Spinal cord (tissue), 10 donors: ENCODE data around the gene IREB2. TPM values are rescaled to one million over a fixed set of nuclear protein-coding genes. Genes with fewer than 3 reads are reported as not detected.

Experiments
- DNase-seq, 6 donors: peaks; one replicate each; pipeline versions ENCODE4 v3.0.0 to v3.0.0-alpha.2; 2013 to 2015; ENCODE audit warnings: low spot score in 6 of 6, low read depth in 4 of 6
- H3K27ac ChIP-seq: one replicate; pipeline ENCODE4 v1.5.1; 2013; ENCODE audit warnings: low read depth, low read length, control low read depth
- H3K27me3 ChIP-seq: one replicate; pipeline ENCODE4 v1.6.1; 2013; ENCODE audit warnings: low read length; ENCODE audit not compliant: control insufficient read depth, insufficient read depth
- H3K36me3 ChIP-seq: one replicate; pipeline ENCODE4 v1.6.1; 2013; ENCODE audit warnings: low read length; ENCODE audit not compliant: control insufficient read depth, insufficient read depth
- H3K4me1 ChIP-seq: one replicate; pipeline ENCODE4 v1.6.1; 2013; ENCODE audit warnings: low read length; ENCODE audit not compliant: control insufficient read depth, insufficient read depth
- H3K4me3 ChIP-seq: one replicate; pipeline ENCODE4 v1.5.1; 2013; ENCODE audit warnings: low read depth, low read length, control low read depth
- H3K9me3 ChIP-seq: one replicate; pipeline ENCODE4 v1.6.1; 2013; ENCODE audit warnings: low read length; ENCODE audit not compliant: control insufficient read depth, insufficient read depth
- WGBS: methylation state at CpG from one replicate; pipeline ENCODE4 v1.1.5; 2013; ENCODE audit warnings: missing lambda C conversion rate; ENCODE audit not compliant: insufficient coverage; 5-methylcytosine and 5-hydroxymethylcytosine counted together
- long read RNA-seq, 4 donors: transcript quantifications; one replicate each; lab custom pipeline, GENCODE V29; 2026
- polyA plus RNA-seq, 2 donors: library from polyadenylated mRNA; unstranded; fragments of 120-200 nt; gene quantifications; one replicate each; pipeline ENCODE4 v1.2.1, GENCODE V29; 2013; ENCODE audit not compliant: insufficient read length in 2 of 2
- total RNA-seq, 2 donors: library from RNA; depleted of rRNA in 1 of 2; stranded (reverse); fragments of 120-200 nt in 1 of 2; fragments of >200 nt in 1 of 2; gene quantifications; one replicate each; pipeline versions ENCODE4 v1.2.3 to v1.2.4, GENCODE V29; 2013 to 2014
- donor health status: healthy.

IREB2 gene
- total RNA-seq (10 to 100 TPM; 36.1 to 62.4 TPM), polyA plus RNA-seq (10 to 100 TPM; 33.6 to 40.6 TPM)
- long read RNA-seq, donor 1, full-length matches to known transcripts, result 4 of 4 reads
- long read RNA-seq, donor 1, partial matches to known transcripts, result 0 of 4 reads
- long read RNA-seq, donor 1, other reads (novel, unspliced or antisense), result 0 of 4 reads
- long read RNA-seq, donor 2, full-length matches to known transcripts, result 2 of 2 reads
- long read RNA-seq, donor 2, partial matches to known transcripts, result 0 of 2 reads
- long read RNA-seq, donor 2, other reads (novel, unspliced or antisense), result 0 of 2 reads
- long read RNA-seq, donor 3, full-length matches to known transcripts, result 4 of 4 reads
- long read RNA-seq, donor 3, partial matches to known transcripts, result 0 of 4 reads
- long read RNA-seq, donor 3, other reads (novel, unspliced or antisense), result 0 of 4 reads
- long read RNA-seq, donor 4, full-length matches to known transcripts, result 4 of 9 reads
- long read RNA-seq, donor 4, partial matches to known transcripts, result 5 of 9 reads
- long read RNA-seq, donor 4, other reads (novel, unspliced or antisense), result 0 of 9 reads

DNA sequence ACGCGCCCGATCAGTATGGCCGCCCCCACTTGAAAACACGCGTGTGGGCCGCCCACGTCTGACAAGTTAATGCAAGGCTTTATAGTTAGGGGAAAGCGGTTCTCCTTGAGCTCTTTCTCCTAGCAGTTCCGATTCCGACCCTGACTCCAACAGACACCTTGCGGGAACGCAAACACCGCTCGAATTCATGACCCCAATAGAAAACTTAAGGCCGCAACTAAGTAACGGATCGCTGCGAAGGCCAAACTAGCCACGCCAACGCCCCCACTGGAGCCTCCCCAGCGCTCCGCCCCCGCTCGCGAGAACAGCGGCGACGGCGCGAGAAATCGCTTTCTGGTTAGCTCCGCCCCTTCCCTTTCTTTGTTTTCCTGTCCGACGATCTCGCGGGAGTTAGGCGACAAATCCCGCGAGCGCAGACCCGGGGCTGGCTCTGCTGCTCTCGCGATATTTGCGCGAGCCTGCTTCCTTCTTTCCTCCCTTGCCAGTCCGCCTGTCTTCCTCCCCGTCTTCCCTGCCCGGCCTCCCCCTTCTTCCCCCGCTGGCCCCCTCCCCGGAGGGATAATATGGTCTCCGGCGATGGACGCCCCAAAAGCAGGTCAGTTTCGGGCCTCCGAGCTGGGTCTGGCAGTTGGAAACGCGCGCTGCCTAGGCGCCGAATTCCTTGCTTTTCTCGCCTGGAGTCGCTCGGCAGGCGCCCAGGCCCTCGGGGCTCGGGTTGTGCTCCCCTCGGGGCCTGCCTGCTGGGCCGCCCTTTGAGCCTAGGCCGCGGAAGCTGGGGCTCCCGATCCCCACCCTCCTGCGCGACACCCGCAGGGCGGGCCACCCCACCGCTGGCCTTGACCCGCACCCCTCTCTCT lies at the start of gene IREB2:
IREB2 (plus strand) TSS at position 455 of the 857 bp plus-strand sequence; CDS start at position 577, 122 bp downstream.
- H3K9me3 ChIP-seq, result no peaks in the 10 kb centered on the region
- H3K27ac ChIP-seq, result peak within 1 kb of the TSS; percentile 93
- peak within 1 kb of the TSS; percentile 80 for H3K4me3 ChIP-seq
- H3K36me3 ChIP-seq, result peaks cover 6% of the 10 kb centered on the region
- peaks cover 8% of the 10 kb centered on the region for H3K4me1 ChIP-seq
- under 1% methylated on average over 77 of the region's 78 CpGs for WGBS
- DNase-seq, result peak; percentile 97 to 100 (median 98)
- H3K27me3 ChIP-seq, result no peaks in the 10 kb centered on the region

DNA sequence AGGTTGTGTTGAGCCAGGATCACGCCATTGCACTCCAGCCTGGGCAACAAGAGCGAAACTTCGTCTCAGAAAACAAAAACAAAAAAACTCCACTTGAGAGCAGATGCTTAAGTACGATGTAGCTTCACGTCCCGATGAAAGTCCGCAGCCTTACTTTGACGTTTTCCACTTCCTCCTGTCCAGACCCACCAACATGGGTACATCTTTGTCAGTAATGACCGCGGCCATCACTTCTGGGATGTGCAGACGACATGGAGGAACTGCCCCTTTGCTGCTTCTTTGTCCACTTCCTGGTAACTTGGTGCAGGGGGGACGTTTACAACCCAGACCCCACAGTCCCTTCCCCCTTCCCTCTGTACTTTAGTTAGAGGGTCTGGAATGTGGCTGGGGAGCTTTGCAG lies 49.2 kb upstream of the IREB2 start:
- no peaks in the 10 kb centered on the region for H3K9me3 ChIP-seq
- peaks cover 11% of the 10 kb centered on the region for H3K4me1 ChIP-seq
- no peak overlapping the region for H3K4me3 ChIP-seq
- DNase-seq, result no peak
- H3K36me3 ChIP-seq, result no peaks in the 10 kb centered on the region
- 89% methylated on average over 10 of the region's 12 CpGs for WGBS
- peaks cover 8% of the 10 kb centered on the region for H3K27me3 ChIP-seq
- H3K27ac ChIP-seq, result peak overlapping the region; percentile 33

GRCh38 chr15:78389322-78389721 lies 48.7 kb upstream of the IREB2 start:
- Histone ChIP-seq H3K9me3 (no peaks in the 10 kb centered on the region), H3K27ac (peak overlapping the region; percentile 33), H3K27me3 (peaks cover 7% of the 10 kb centered on the region), H3K36me3 (no peaks in the 10 kb centered on the region), H3K4me3 (no peak overlapping the region), H3K4me1 (peaks cover 11% of the 10 kb centered on the region)
- DNase-seq, result peak in 2 of 6 donors; percentile 31 to 56
- 37% methylated on average over 6 of the region's 7 CpGs for WGBS

GRCh38 chr15:78389738-78390137 lies 48.3 kb upstream of the IREB2 start:
- Histone ChIP-seq H3K36me3 (no peaks in the 10 kb centered on the region), H3K27ac (no peak overlapping the region), H3K9me3 (no peaks in the 10 kb centered on the region), H3K27me3 (peaks cover 7% of the 10 kb centered on the region), H3K4me1 (peaks cover 11% of the 10 kb centered on the region), H3K4me3 (no peak overlapping the region)
- DNase-seq, result no peak
- no CpG with 5 or more reads among the region's 2 CpGs for WGBS

DNA sequence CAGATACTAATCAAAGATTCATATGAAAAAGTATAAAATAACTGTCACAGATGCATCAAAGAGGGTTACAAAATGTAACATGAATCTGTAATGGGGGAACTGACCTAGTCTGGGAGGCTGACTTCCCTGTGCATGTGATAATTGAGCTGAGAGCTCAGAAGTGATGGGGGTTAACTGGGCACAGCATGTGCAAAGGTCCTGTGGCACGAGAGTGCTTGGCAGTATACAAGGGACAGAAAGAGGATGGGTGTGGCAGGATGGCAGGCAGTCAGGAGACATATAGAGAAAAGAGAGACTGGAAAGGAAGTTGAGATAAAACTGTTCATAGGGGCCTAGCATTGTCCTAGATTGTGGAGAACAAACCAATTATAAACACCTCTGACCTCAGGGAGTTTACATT lies 47.8 kb upstream of the IREB2 start:
- DNase-seq, result no peak
- WGBS, result no CpG with 5 or more reads among the region's 1 CpG

GRCh38 chr15:78390826-78391225 lies 47.2 kb upstream of the IREB2 start:
- Histone ChIP-seq H3K4me3 (no peak overlapping the region), H3K36me3 (no peaks in the 10 kb centered on the region), H3K9me3 (no peaks in the 10 kb centered on the region), H3K4me1 (peaks cover 16% of the 10 kb centered on the region), H3K27ac (no peak overlapping the region), H3K27me3 (peaks cover 4% of the 10 kb centered on the region)
- no CpG with 5 or more reads among the region's 3 CpGs for WGBS
- DNase-seq, result no peak

More for the DNA sequence above, 47.8 kb upstream of the IREB2 start:
- Histone ChIP-seq H3K4me3 (no peak overlapping the region), H3K27me3 (peaks cover 4% of the 10 kb centered on the region), H3K9me3 (no peaks in the 10 kb centered on the region), H3K4me1 (peaks cover 16% of the 10 kb centered on the region), H3K27ac (no peak overlapping the region), H3K36me3 (no peaks in the 10 kb centered on the region)

GRCh38 chr15:78391781-78392180 lies 46.2 kb upstream of the IREB2 start:
- Histone ChIP-seq H3K4me1 (peaks cover 16% of the 10 kb centered on the region), H3K9me3 (no peaks in the 10 kb centered on the region), H3K27ac (no peak overlapping the region), H3K4me3 (no peak overlapping the region), H3K27me3 (peaks cover 4% of the 10 kb centered on the region), H3K36me3 (no peaks in the 10 kb centered on the region)
- WGBS, result 88% methylated on average over 3 of the region's 3 CpGs
- no peak for DNase-seq

DNA sequence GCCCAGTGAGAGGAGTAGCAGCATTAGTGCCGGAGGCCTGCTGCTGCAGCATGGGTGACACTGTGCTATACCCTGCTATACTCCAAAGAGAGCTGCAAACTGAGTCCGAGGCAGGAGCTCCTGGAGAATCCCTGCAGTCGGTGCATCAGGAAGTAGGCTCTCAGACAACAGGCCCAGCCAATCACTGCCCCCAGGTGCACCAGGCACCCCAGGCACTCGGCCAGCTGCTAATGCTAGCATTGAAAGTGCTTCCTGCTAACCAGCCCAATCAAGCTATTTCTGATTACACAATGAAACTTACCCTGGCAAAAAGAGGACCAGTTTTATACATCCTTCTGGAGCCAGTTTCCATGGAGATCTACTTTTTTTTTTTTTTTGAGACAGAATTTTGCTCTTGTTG lies 45.6 kb upstream of the IREB2 start:
- peaks cover 16% of the 10 kb centered on the region for H3K4me1 ChIP-seq
- peaks cover 4% of the 10 kb centered on the region for H3K27me3 ChIP-seq
- H3K9me3 ChIP-seq, result no peaks in the 10 kb centered on the region
- peak in 2 of 6 donors; percentile 25 to 57 for DNase-seq
- no peaks in the 10 kb centered on the region for H3K36me3 ChIP-seq
- no peak overlapping the region for H3K4me3 ChIP-seq
- WGBS, result 35% methylated on average over 4 of the region's 4 CpGs
- H3K27ac ChIP-seq, result no peak overlapping the region

DNA sequence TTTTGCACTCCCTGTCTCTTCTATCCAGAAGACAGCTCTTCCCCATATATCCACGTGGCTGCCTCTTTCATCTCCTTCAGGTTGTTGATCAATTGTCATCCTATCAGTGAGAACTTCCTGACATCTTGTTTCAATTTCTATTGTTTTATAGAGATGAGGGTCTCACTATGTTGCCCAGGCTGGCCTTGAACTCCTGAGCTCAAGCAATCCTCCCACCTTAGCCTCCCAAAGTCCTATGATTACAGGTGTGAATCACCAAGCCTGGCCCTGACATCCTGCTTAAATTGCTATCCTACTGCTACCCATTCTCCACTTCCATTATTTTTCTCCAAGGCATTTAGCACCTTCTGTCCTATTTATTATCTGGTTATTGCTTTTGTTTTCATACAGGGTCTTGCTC lies 44.9 kb upstream of the IREB2 start:
- H3K4me3 ChIP-seq, result no peak overlapping the region
- H3K36me3 ChIP-seq, result no peaks in the 10 kb centered on the region
- peaks cover 19% of the 10 kb centered on the region for H3K4me1 ChIP-seq
- WGBS, result no CpG with 5 or more reads among the region's 1 CpG
- no peak for DNase-seq
- H3K27me3 ChIP-seq, result peaks cover 4% of the 10 kb centered on the region
- H3K9me3 ChIP-seq, result no peaks in the 10 kb centered on the region
- H3K27ac ChIP-seq, result no peak overlapping the region
